SU-DHL-6 (cell line): ENCODE data around the gene NEDD4.

ENCODE experiments used
- H2AFZ ChIP-seq: fragments of 200-600 bp; sonication (generic); 2 replicates; pipeline ENCODE4 v1.6.1; 2014; ENCODE audit warnings: low read depth, mild to moderate bottlenecking, moderate library complexity, mixed read lengths, antibody characterized with exemption, low read length; ENCODE audit not compliant: severe bottlenecking
- H3F3A ChIP-seq: fragments of 200-600 bp; shearing (Covaris generic); 2 replicates; pipeline ENCODE4 v1.6.0; 2016; ENCODE audit warnings: antibody characterized with exemption, mild to moderate bottlenecking; ENCODE audit not compliant: insufficient read depth
- H3K27ac ChIP-seq: fragments of 200-600 bp; sonication (generic); 2 replicates; pipeline ENCODE4 v1.5.1; 2016; ENCODE audit warnings: low read depth, mild to moderate bottlenecking, low read length, moderate library complexity, mixed read lengths
- H3K27me3 ChIP-seq: fragments of 200-600 bp; sonication (generic), shearing (Covaris generic); 2 replicates; pipeline ENCODE4 v1.6.0; 2014; ENCODE audit warnings: mild to moderate bottlenecking, low read length
- H3K36me3 ChIP-seq: fragments of 200-600 bp; sonication (generic); 2 replicates; pipeline ENCODE4 v1.6.1; 2014; ENCODE audit warnings: mild to moderate bottlenecking, low read length, mixed read lengths
- H3K4me2 ChIP-seq: fragments of 300-600, 200-600 bp; shearing (Covaris generic), sonication (generic); 2 replicates; pipeline ENCODE4 v1.6.0; 2014; ENCODE audit warnings: low read length, low read depth, mild to moderate bottlenecking; ENCODE audit not compliant: poor library complexity, severe bottlenecking
- H3K4me3 ChIP-seq: fragments of 200-600 bp; sonication (generic); 2 replicates; pipeline ENCODE4 v1.5.1; 2014; ENCODE audit warnings: antibody characterized with exemption, low read length, mild to moderate bottlenecking, mixed read lengths; ENCODE audit not compliant: insufficient read depth, poor library complexity, severe bottlenecking
- H3K79me2 ChIP-seq: fragments of 200-600 bp; sonication (generic); 2 replicates; pipeline ENCODE4 v1.6.1; 2014; ENCODE audit warnings: mild to moderate bottlenecking, low read length, moderate library complexity; ENCODE audit not compliant: insufficient read depth
- H3K9ac ChIP-seq: fragments of 200-600 bp; sonication (generic); 2 replicates; pipeline ENCODE4 v1.7.0; 2014; ENCODE audit warnings: mild to moderate bottlenecking, low read length
- H3K9me2 ChIP-seq: fragments of 200-600 bp; sonication (generic); replicated peaks from 2 replicates; pipeline ENCODE4 v1.6.1; 2014; ENCODE audit warnings: low read length; ENCODE audit not compliant: insufficient read depth
- H3K9me3 ChIP-seq: fragments of 200-600 bp; sonication (generic); 2 replicates; pipeline ENCODE4 v1.6.1; 2014; ENCODE audit warnings: low read length, mixed read lengths; ENCODE audit not compliant: insufficient read depth
- H4K20me1 ChIP-seq: fragments of 200-600 bp; sonication (generic); 2 replicates; pipeline ENCODE4 v1.6.1; 2014; ENCODE audit warnings: low read depth, mild to moderate bottlenecking, antibody characterized with exemption, low read length, moderate library complexity, mixed read lengths
- EZH2phosphoT487 ChIP-seq: fragments of 200-600 bp; sonication (generic), shearing (Covaris generic); conservative IDR thresholded peaks from 2 replicates; pipeline ENCODE4 v1.6.1; 2018; ENCODE audit warnings: mild to moderate bottlenecking, antibody characterized with exemption, low read length, moderate library complexity, mixed read lengths
- TF ChIP-seq, protein P1 (sequence below): fragments of 200-600 bp; sonication (generic); IDR thresholded peaks from one replicate; pipeline ENCODE4 v1.5.1; 2017; ENCODE audit warnings: antibody characterized with exemption, mild to moderate bottlenecking, low read length, moderate library complexity; ENCODE audit not compliant: insufficient read depth, poor library complexity, severe bottlenecking

Gene NEDD4

DNA sequence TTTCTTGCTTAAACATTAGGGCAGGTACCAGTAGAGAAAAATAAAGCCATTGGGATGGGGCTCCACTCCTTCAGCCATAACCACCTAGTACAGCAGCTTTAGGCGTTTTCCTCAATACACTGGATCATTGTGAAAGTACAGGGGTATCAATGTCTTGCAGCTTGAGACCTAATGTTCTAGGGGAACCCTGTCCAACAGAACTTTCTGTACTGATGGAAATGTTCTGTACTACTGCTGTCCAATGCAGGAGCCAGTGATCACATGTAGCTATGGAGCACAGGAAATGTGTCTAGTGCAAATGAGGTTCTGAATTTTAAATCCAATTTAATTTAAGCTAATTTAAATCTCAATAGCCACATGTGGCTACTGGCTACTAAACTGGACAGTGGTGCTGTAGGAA is 93.9 kb downstream of the NEDD4 start:
- H3K9me3 ChIP-seq: no peaks in the 10 kb centered on the region
- H2AFZ ChIP-seq: no peak overlapping the region
- H3K4me3 ChIP-seq: no peak overlapping the region
- H3K27ac ChIP-seq: no peak overlapping the region
- H3F3A ChIP-seq: no peaks in the 10 kb centered on the region; the same call in 1 of the 2 replicates
- TF ChIP-seq, protein P1, sequence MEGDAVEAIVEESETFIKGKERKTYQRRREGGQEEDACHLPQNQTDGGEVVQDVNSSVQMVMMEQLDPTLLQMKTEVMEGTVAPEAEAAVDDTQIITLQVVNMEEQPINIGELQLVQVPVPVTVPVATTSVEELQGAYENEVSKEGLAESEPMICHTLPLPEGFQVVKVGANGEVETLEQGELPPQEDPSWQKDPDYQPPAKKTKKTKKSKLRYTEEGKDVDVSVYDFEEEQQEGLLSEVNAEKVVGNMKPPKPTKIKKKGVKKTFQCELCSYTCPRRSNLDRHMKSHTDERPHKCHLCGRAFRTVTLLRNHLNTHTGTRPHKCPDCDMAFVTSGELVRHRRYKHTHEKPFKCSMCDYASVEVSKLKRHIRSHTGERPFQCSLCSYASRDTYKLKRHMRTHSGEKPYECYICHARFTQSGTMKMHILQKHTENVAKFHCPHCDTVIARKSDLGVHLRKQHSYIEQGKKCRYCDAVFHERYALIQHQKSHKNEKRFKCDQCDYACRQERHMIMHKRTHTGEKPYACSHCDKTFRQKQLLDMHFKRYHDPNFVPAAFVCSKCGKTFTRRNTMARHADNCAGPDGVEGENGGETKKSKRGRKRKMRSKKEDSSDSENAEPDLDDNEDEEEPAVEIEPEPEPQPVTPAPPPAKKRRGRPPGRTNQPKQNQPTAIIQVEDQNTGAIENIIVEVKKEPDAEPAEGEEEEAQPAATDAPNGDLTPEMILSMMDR: no peak
- no peak for TF ChIP-seq EZH2phosphoT487
- no peak overlapping the region for H3K4me2 ChIP-seq
- H3K27me3 ChIP-seq: no peaks in the 10 kb centered on the region
- H3K79me2 ChIP-seq: no peaks in the 10 kb centered on the region
- H3K9me2 ChIP-seq: no peaks in the 10 kb centered on the region
- 0 out of 2 replicates have a peak, but pooled peaks cover 4% of the 10 kb centered on the region for H4K20me1 ChIP-seq
- H3K9ac ChIP-seq: no peak overlapping the region
- no peaks in the 10 kb centered on the region for H3K36me3 ChIP-seq

DNA sequence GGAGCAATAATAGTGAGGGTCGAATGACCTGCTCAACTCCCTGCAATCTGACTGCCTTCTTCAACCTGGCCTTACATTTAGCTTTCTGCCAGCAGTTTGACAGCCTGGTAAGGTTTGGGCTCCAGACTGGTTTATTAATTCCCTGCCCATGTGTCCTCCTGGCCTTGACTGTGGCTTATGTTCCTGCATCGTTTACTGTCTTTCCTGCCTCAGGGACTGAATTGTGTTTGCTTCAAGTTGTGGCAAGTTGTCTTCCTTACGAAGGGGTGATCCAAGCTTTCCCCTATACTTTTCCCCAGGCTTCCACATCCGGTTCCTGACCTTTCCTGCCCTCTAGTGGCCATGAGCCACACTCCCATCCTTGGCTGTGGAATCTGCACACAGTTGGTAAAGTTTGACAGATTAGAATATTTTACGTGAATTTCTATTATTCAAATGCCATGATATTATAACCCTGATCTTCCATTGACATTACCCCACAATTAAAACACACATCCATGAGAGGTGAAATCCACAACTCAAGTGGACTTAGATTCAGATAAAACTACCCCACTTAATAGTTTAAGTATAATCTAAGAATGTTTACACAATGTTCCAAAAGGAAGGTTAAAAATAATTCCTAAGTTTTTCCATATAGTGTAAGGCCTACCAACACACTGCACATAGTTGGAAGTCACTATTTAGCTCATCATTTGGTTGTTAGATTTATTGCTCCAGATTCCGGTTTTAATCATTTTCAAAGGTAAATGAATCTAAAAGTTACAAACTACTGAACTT is 95.7 kb downstream of the NEDD4 start:
- Histone ChIP-seq H3K27ac (no peak overlapping the region), H2AFZ (no peak overlapping the region), H3K4me2 (no peak overlapping the region)

DNA sequence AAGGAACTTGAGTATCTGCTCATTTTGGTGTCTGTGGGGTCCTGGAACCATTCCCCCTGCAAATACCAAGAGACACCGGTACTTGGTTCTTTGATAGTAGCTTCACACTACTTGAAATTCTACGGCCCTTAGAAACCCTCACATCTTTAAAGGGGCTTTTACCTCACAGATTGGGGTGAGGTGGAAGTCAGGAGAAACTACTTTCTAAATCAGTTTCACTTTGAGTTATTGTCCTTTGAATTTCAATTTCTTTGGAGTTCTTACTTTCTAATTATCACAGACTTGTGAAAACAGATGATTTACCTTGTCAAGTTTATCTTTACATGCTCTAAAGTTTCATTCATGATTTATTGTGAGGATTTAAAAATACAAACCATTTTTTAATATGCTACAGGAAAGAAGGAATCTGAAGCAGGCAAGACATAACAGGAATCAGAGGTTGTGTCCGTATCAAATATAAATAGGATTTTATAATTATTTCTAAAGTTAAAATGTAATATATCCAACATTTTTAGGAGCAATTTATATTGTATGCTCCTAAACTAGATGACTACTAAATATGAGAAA is 98.9 kb downstream of the NEDD4 start:
- Histone ChIP-seq H2AFZ (no peak overlapping the region), H3K4me3 (no peak overlapping the region), H3K9ac (no peak overlapping the region), H4K20me1 (no peaks in the 10 kb centered on the region), H3K4me2 (no peak overlapping the region), H3K27me3 (no peaks in the 10 kb centered on the region), H3K36me3 (no peaks in the 10 kb centered on the region), H3K27ac (no peak overlapping the region), H3K9me3 (no peaks in the 10 kb centered on the region), H3K79me2 (no peaks in the 10 kb centered on the region), H3F3A (no peaks in the 10 kb centered on the region; the same call in 1 of the 2 replicates), H3K9me2 (no peaks in the 10 kb centered on the region)
- TF ChIP-seq EZH2phosphoT487: no peak
- TF ChIP-seq, protein P1: no peak

More for the DNA sequence above, 95.7 kb downstream of the NEDD4 start:
- no peaks in the 10 kb centered on the region; the same call in 1 of the 2 replicates for H3F3A ChIP-seq
- no peak overlapping the region for H3K4me3 ChIP-seq
- TF ChIP-seq EZH2phosphoT487: no peak
- TF ChIP-seq, protein P1: peak; percentile 84
- H3K9ac ChIP-seq: no peak overlapping the region
- 0 out of 2 replicates have a peak, but pooled peaks cover 4% of the 10 kb centered on the region for H4K20me1 ChIP-seq
- no peaks in the 10 kb centered on the region for H3K79me2 ChIP-seq
- no peaks in the 10 kb centered on the region for H3K36me3 ChIP-seq
- no peaks in the 10 kb centered on the region for H3K9me3 ChIP-seq
- no peaks in the 10 kb centered on the region for H3K9me2 ChIP-seq
- H3K27me3 ChIP-seq: no peaks in the 10 kb centered on the region
